Measurements from ENCODE around the gene PANK1.
"Not testable (repeated sequence)": the region's sequence is repeated elsewhere in the genome, so short reads cannot be mapped to it uniquely, and the experiment has no call there.

PANK1 gene

DNA sequence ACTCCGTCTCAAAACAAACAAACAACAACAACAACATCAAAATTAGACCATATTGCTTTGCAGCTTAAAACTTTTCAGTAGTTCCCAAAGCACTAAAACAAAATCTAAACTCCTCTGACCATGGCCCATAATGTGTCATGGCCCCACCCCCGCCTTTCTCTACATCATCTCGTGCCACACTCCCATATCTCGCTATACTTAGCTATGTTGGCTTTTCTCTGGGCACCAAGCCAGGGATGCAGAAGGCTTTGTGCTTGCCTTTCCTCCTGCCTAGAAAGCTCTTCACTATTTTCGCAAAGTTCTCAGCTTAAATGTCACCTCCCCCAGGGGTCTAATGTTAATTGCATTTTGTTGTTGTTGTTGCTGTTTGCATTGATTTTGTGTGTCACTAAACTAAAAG, 94.5 kb downstream of the PANK1 start:
- TF ChIP-seq, protein P1, sequence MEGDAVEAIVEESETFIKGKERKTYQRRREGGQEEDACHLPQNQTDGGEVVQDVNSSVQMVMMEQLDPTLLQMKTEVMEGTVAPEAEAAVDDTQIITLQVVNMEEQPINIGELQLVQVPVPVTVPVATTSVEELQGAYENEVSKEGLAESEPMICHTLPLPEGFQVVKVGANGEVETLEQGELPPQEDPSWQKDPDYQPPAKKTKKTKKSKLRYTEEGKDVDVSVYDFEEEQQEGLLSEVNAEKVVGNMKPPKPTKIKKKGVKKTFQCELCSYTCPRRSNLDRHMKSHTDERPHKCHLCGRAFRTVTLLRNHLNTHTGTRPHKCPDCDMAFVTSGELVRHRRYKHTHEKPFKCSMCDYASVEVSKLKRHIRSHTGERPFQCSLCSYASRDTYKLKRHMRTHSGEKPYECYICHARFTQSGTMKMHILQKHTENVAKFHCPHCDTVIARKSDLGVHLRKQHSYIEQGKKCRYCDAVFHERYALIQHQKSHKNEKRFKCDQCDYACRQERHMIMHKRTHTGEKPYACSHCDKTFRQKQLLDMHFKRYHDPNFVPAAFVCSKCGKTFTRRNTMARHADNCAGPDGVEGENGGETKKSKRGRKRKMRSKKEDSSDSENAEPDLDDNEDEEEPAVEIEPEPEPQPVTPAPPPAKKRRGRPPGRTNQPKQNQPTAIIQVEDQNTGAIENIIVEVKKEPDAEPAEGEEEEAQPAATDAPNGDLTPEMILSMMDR (IDR thresholded peaks at IDR 0.05), result no peak
- TF ChIP-seq ZFX (IDR thresholded peaks at IDR 0.05; ENCODE audit: borderline replicate concordance), result no peak
- H3K27ac ChIP-seq, result no peak overlapping the region

DNA sequence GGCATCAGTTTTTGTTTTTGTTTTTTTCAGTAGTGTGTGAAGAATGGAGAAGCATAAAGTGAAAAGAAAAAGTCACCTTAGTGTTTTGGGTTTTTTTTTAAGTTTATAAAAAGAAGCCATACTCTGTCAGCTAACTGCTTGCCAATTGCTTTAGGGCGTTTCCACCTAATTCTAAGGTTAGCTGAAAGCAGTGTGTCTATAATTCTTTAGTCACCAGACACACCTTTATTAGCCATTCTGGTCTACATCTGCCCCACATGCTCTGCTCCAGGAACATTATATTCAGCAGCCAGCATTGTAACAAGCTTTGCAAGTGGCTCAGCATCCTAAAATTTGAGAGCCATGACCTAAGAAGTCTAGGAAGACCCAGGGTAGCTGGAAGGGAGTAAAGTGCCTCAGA, 95.5 kb downstream of the PANK1 start:
- H3K27ac ChIP-seq, result no peak overlapping the region

DNA sequence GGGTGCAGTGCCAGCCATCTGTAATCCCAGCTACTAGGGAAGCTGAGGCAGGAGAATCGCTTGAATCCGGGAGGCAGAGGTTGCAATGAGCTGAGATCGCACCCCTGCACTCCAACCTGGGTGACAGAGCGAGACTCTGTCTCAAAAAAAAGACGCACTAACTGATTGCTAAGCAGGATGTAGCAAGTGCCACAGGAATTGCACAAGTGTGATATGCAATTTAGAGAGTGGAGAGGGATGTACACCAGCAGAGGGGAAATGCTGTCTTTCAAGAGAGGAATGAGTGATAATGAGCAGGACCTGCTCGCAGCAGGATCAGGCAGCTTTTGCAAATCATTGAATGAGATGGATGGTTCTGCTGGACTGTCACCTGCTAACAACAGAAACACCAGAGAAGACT, 96.4 kb downstream of the PANK1 start:
- TF ChIP-seq ZFX (IDR thresholded peaks at IDR 0.05; ENCODE audit: borderline replicate concordance), result no peak
- TF ChIP-seq, protein P1 (IDR thresholded peaks at IDR 0.05), result no peak
- no peak overlapping the region for H3K27ac ChIP-seq

More for the DNA sequence above, 95.5 kb downstream of the PANK1 start:
- TF ChIP-seq, protein P1 (IDR thresholded peaks at IDR 0.05), result no peak
- no peak for TF ChIP-seq ZFX (IDR thresholded peaks at IDR 0.05; ENCODE audit: borderline replicate concordance)

DNA sequence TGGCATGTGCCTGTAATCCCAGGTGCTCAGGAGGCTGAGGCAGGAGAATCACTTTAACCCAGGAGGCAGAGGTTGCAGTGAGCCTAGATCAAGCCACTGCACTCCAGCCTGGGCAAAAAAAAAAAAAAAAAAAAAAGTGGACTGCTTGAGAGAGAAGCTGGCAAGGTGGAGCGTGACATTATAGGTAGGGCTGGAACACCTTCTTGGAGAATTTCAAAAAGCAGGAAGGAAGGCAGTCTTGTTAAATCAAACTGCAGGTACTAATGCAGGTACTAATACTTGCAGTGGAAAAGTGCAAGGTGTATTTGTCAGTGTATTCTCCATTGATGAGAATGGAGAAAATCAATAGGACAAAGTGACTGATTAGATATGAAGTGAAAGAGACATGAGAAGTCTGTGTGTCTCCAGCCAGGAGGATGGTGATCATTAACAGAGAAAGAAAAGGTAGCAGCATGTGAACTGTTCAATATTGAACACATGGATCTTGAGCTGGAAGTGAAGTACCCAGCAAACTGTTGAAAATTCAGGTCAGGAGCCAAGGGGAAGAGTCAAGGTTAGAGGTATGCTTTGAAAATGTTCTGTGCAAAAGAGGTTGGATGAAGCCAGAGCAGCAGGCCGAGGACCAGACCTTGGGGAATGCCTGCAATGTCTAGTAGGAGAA, 97.1 kb downstream of the PANK1 start:
- TF ChIP-seq, protein P1 (IDR thresholded peaks at IDR 0.05), result no peak
- TF ChIP-seq ZFX (IDR thresholded peaks at IDR 0.05; ENCODE audit: borderline replicate concordance), result no peak
- no peak overlapping the region for H3K27ac ChIP-seq

DNA sequence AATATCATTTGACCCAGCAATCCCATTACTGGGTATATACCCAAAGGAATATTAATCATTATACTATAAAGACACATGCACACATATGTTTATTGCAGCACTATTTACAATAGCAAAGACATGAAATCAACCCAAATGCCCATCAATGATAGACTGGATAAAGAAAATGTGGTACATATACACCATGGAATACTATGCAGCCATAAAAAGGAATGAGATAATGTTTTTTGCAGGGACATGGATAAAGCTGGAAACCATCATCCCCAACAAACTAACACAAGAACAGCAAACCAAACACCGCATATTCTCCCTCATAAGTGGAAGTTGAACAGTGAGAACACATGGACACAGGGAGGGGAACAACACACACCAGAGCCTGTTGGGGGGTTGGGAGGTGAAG, 98.4 kb downstream of the PANK1 start:
- H3K27ac ChIP-seq, result not testable (repeated sequence)

DNA sequence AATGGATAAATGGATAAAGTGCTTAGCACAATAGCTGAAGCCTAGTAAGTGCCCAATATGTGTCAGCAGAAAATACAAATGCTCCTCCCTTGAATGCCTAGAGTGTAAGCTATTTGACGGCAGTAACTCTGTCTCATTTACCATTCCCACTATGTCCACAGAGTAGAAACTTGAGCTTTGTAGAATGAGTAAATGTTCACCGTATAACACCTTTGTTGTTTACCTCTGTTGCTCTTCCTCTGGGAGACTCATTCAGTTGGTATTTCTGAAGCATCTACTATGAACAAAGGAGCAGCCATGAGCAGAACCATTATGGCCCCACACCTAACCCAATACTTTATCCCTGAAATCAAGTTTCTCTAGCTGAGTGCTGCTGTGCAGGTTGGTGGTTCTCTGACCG, 101.2 kb downstream of the PANK1 start:
- TF ChIP-seq, protein P1 (IDR thresholded peaks at IDR 0.05), result no peak
- no peak for TF ChIP-seq ZFX (IDR thresholded peaks at IDR 0.05; ENCODE audit: borderline replicate concordance)
- no peak overlapping the region for H3K27ac ChIP-seq

DNA sequence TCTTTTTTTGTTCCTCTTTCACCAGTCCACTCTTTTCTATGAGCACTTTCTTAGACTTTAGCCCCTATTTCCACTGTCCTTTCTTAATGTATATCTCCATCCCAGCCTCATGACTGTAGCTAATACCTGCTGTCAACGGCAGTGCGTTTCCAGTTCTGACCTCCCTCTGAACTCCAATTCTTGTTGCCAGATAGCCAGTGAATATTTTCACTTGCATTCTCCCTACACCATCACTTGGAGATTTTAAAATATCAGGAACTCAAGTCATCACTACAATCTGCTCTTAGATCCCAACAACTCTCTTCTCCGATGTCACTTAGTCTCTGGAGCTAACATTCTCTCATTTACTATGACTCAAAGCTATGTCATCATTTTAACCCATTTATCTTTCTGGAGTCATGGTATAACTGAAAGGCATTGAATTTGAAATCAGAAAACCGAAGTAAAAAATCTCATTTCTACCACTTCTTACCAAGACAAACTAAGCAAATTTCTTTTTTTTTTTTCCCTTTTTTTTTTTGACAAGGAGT, 104.6 kb downstream of the PANK1 start:
- H3K27ac ChIP-seq, result no peak overlapping the region

More for the DNA sequence above, 104.6 kb downstream of the PANK1 start:
- TF ChIP-seq, protein P1 (IDR thresholded peaks at IDR 0.05), result no peak
- no peak for TF ChIP-seq ZFX (IDR thresholded peaks at IDR 0.05; ENCODE audit: borderline replicate concordance)
